ENCODE results near the gene ARL14EP. TPM values are rescaled to one million over a fixed set of nuclear protein-coding genes. Genes with fewer than 3 reads are reported as not detected.

ARL14EP gene
- total RNA-seq, 1 donor: 29.7 TPM

DNA sequence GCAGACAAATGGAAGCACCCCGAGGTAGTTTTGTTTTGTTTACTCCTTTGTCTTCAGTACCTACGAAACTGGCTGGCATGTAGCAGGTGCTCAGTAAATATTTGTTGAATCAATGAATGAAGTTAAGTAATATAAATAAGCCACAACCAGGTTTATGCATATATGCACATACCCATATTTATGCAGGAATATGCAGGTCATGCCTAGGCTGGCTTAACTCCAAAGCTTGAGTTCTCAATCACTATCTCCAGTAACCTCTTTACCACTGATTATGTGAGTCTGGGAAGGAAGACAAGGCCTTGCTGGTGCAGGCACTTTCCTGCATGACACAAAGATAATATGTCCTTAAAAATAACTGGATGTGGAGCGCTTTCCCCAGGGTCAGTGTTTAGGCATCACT lies 27.5 kb downstream of the ARL14EP start:
- no peak for DNase-seq (ENCODE audit: insufficient read length, low spot score, missing footprints)
- TF ChIP-seq, protein P1, sequence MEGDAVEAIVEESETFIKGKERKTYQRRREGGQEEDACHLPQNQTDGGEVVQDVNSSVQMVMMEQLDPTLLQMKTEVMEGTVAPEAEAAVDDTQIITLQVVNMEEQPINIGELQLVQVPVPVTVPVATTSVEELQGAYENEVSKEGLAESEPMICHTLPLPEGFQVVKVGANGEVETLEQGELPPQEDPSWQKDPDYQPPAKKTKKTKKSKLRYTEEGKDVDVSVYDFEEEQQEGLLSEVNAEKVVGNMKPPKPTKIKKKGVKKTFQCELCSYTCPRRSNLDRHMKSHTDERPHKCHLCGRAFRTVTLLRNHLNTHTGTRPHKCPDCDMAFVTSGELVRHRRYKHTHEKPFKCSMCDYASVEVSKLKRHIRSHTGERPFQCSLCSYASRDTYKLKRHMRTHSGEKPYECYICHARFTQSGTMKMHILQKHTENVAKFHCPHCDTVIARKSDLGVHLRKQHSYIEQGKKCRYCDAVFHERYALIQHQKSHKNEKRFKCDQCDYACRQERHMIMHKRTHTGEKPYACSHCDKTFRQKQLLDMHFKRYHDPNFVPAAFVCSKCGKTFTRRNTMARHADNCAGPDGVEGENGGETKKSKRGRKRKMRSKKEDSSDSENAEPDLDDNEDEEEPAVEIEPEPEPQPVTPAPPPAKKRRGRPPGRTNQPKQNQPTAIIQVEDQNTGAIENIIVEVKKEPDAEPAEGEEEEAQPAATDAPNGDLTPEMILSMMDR (IDR thresholded peaks at IDR 0.05; ENCODE audit: extremely low read depth, low read depth, low read length): no peak
- H3K4me1 ChIP-seq (ENCODE audit: insufficient read depth, low read length): no peaks in the 10 kb centered on the region
- H2AFZ ChIP-seq (ENCODE audit: low read length): no peak overlapping the region
- H3K27me3 ChIP-seq (ENCODE audit: insufficient read depth, low read length): no peaks in the 10 kb centered on the region
- no peaks in the 10 kb centered on the region for H3K79me2 ChIP-seq (ENCODE audit: insufficient read depth, low read length)
- no peaks in the 10 kb centered on the region for H3K9me3 ChIP-seq (ENCODE audit: low read depth, low read length)
- no peaks in the 10 kb centered on the region for H4K20me1 ChIP-seq (ENCODE audit: insufficient read depth, low read length)
- no peaks in the 10 kb centered on the region for H3K36me3 ChIP-seq (ENCODE audit: insufficient read depth, low read length)
- no peak overlapping the region for H3K4me3 ChIP-seq (ENCODE audit: insufficient read depth, low read length)
- H3K4me2 ChIP-seq (ENCODE audit: insufficient read depth, low read length): no peak overlapping the region
- no peak overlapping the region for H3K27ac ChIP-seq (ENCODE audit: low read depth, low read length)

DNA sequence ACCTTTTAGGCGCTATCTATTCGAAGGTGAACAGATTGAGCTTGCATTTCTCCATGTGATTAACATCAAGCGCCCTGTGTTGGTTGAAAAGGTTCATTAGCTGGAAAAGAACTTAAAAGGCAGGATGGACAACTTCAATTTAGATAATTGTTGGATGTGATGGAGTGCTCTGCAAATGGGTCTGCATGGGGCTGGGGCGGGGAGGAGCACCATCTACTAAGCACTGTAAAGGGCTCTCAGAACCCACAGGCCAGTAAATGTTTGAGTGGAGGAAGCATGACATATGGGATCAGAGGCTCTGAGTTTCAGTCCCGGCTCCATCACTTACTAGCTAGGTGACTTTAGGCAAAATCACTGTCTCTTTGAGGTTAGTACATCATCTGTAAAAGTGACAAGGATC lies 28.2 kb downstream of the ARL14EP start:
- no peak overlapping the region for H3K27ac ChIP-seq (ENCODE audit: low read depth, low read length)
- TF ChIP-seq, protein P1 (IDR thresholded peaks at IDR 0.05; ENCODE audit: extremely low read depth, low read depth, low read length): no peak
- no peak for DNase-seq (ENCODE audit: insufficient read length, low spot score, missing footprints)
- H3K4me1 ChIP-seq (ENCODE audit: insufficient read depth, low read length): no peaks in the 10 kb centered on the region
- no peaks in the 10 kb centered on the region for H3K27me3 ChIP-seq (ENCODE audit: insufficient read depth, low read length)
- H3K4me2 ChIP-seq (ENCODE audit: insufficient read depth, low read length): no peak overlapping the region
- H3K79me2 ChIP-seq (ENCODE audit: insufficient read depth, low read length): no peaks in the 10 kb centered on the region
- H4K20me1 ChIP-seq (ENCODE audit: insufficient read depth, low read length): no peaks in the 10 kb centered on the region
- no peaks in the 10 kb centered on the region for H3K9me3 ChIP-seq (ENCODE audit: low read depth, low read length)
- H3K4me3 ChIP-seq (ENCODE audit: insufficient read depth, low read length): no peak overlapping the region
- no peaks in the 10 kb centered on the region for H3K36me3 ChIP-seq (ENCODE audit: insufficient read depth, low read length)
- no peak overlapping the region for H2AFZ ChIP-seq (ENCODE audit: low read length)

DNA sequence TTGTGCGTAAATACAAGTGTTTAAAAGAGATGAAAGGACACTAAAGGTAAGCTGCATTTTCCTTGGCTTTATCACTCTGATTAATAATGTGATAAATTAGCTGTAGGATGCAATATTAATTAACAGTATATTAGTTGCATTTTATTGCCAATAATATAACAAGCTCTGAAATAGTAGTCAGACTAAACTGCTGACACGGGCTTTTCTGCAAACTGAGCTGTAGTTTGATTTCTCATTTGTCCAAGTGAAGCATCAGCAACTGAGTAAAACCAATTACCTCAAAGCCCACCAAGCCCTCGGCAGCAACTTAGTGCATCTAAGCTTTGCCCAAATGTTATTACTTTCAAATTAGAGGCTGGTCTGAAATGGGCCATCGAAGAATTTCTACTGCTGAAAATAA lies 33.5 kb downstream of the ARL14EP start:
- Histone ChIP-seq H3K4me2 (ENCODE audit: insufficient read depth, low read length) (no peak overlapping the region), H3K9me3 (ENCODE audit: low read depth, low read length) (no peaks in the 10 kb centered on the region), H3K36me3 (ENCODE audit: insufficient read depth, low read length) (no peaks in the 10 kb centered on the region), H4K20me1 (ENCODE audit: insufficient read depth, low read length) (no peaks in the 10 kb centered on the region), H3K27me3 (ENCODE audit: insufficient read depth, low read length) (no peaks in the 10 kb centered on the region), H3K4me1 (ENCODE audit: insufficient read depth, low read length) (no peaks in the 10 kb centered on the region), H3K27ac (ENCODE audit: low read depth, low read length) (no peak overlapping the region), H2AFZ (ENCODE audit: low read length) (no peak overlapping the region), H3K4me3 (ENCODE audit: insufficient read depth, low read length) (no peak overlapping the region), H3K79me2 (ENCODE audit: insufficient read depth, low read length) (no peaks in the 10 kb centered on the region)
- TF ChIP-seq, protein P1 (IDR thresholded peaks at IDR 0.05; ENCODE audit: extremely low read depth, low read depth, low read length): no peak
- DNase-seq (ENCODE audit: insufficient read length, low spot score, missing footprints): no peak

DNA sequence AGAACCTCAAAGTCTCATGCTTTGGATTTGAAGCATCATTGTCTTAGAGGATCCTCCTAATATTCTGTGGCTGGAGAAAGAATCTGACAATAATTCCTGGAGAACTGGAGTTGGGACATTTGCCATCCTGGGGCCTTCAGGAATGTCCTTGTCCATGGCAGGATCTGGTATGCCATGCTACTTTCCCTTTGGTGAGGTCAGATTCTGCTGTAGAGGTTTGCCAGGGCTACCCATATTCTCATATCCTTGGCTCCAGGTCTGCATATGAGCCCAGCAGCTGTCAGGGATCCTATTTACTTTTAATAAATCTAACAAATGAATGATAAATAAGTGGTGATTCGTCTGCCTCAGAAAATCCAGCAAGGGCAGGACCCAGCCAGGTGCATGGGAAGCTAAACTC lies 35.0 kb downstream of the ARL14EP start:
- H3K9me3 ChIP-seq (ENCODE audit: low read depth, low read length): no peaks in the 10 kb centered on the region
- H3K4me1 ChIP-seq (ENCODE audit: insufficient read depth, low read length): no peaks in the 10 kb centered on the region
- no peak overlapping the region for H3K4me3 ChIP-seq (ENCODE audit: insufficient read depth, low read length)
- H3K79me2 ChIP-seq (ENCODE audit: insufficient read depth, low read length): no peaks in the 10 kb centered on the region
- H3K27me3 ChIP-seq (ENCODE audit: insufficient read depth, low read length): no peaks in the 10 kb centered on the region
- no peak overlapping the region for H3K4me2 ChIP-seq (ENCODE audit: insufficient read depth, low read length)
- H3K27ac ChIP-seq (ENCODE audit: low read depth, low read length): no peak overlapping the region
- TF ChIP-seq, protein P1 (IDR thresholded peaks at IDR 0.05; ENCODE audit: extremely low read depth, low read depth, low read length): no peak
- H2AFZ ChIP-seq (ENCODE audit: low read length): no peak overlapping the region
- no peaks in the 10 kb centered on the region for H4K20me1 ChIP-seq (ENCODE audit: insufficient read depth, low read length)
- no peaks in the 10 kb centered on the region for H3K36me3 ChIP-seq (ENCODE audit: insufficient read depth, low read length)
- no peak for DNase-seq (ENCODE audit: insufficient read length, low spot score, missing footprints)
